Endodermal cell (in vitro differentiated cells): ENCODE results near the gene CRYGN. TPM values are rescaled to one million over a fixed set of nuclear protein-coding genes. Genes with fewer than 3 reads are reported as not detected.

Experiments used
- DNase-seq: peaks from one replicate; pipeline ENCODE4 v3.0.0-alpha.2; 2017
- H3K27ac ChIP-seq: 2 replicates; pipeline ENCODE4 v1.5.1; 2013; ENCODE audit warnings: mild to moderate bottlenecking, low read depth, low read length, moderate library complexity
- H3K27me3 ChIP-seq: 2 replicates; pipeline ENCODE4 v1.6.1; 2013; ENCODE audit warnings: mild to moderate bottlenecking, low read length, moderate library complexity; ENCODE audit not compliant: insufficient read depth, control insufficient read depth, poor library complexity, severe bottlenecking
- H3K36me3 ChIP-seq: 2 replicates; pipeline ENCODE4 v1.7.0; 2013; ENCODE audit warnings: mild to moderate bottlenecking, low read length, moderate library complexity; ENCODE audit not compliant: control insufficient read depth, insufficient read depth
- H3K4me1 ChIP-seq: one replicate; pipeline ENCODE4 v1.7.0; 2013; ENCODE audit warnings: low read length; ENCODE audit not compliant: control insufficient read depth, insufficient read depth
- H3K4me3 ChIP-seq: 2 replicates; pipeline ENCODE4 v1.5.1; 2013; ENCODE audit warnings: mild to moderate bottlenecking, low read length, moderate library complexity
- H3K9ac ChIP-seq: 2 replicates; pipeline ENCODE4 v1.6.1; 2013; ENCODE audit warnings: mild to moderate bottlenecking, low read length, moderate library complexity; ENCODE audit not compliant: poor library complexity, severe bottlenecking; ENCODE audit errors: extremely low read depth
- H3K9me3 ChIP-seq: 2 replicates; pipeline ENCODE4 v1.6.1; 2013; ENCODE audit warnings: mild to moderate bottlenecking, low read length, moderate library complexity; ENCODE audit not compliant: control insufficient read depth
- H3K27ac Mint-ChIP-seq: 2 replicates; pipeline ENCODE4 v1.8.0; 2020; ENCODE audit warnings: mixed read lengths
- H3K27me3 Mint-ChIP-seq: 2 replicates; pipeline ENCODE4 v1.8.0; 2021; ENCODE audit warnings: mild to moderate bottlenecking, mixed read lengths; ENCODE audit not compliant: insufficient read depth
- H3K36me3 Mint-ChIP-seq: 2 replicates; pipeline ENCODE4 v1.8.0; 2020; ENCODE audit warnings: low read depth, mixed read lengths
- H3K4me1 Mint-ChIP-seq: 2 replicates; pipeline ENCODE4 v1.8.0; 2020; ENCODE audit warnings: mixed read lengths
- H3K4me3 Mint-ChIP-seq: 2 replicates; pipeline ENCODE4 v1.8.0; 2020; ENCODE audit warnings: mild to moderate bottlenecking, moderate library complexity, mixed read lengths
- H3K9me3 Mint-ChIP-seq: 2 replicates; pipeline ENCODE4 v1.8.0; 2020; ENCODE audit warnings: mild to moderate bottlenecking, mixed read lengths
- CTCF ChIP-seq: fragments of 200-600 bp; sonication (generic); conservative IDR thresholded peaks from 2 replicates; pipeline ENCODE4 v1.5.0; 2021; ENCODE audit warnings: antibody characterized with exemption, mild to moderate bottlenecking
- WGBS, 2 experiments: methylation state at CpG; one replicate each; pipeline versions ENCODE4 v1.1.5 to v1.1.7; 2013; ENCODE audit warnings: missing lambda C conversion rate in 2 of 2, mixed read lengths in 1 of 2; ENCODE audit not compliant: insufficient coverage in 1 of 2, insufficient read length in 1 of 2; 5-methylcytosine and 5-hydroxymethylcytosine counted together
- total RNA-seq, 2 donors: library from RNA; stranded (reverse); fragmentation: NEBNext Ultra II Directional in 1 of 2; extraction: Animal tissue kit (Norgen Biotek cat#: 25700) in 1 of 2; gene quantifications; 2 replicates in 1 of 2; 3 replicates in 1 of 2; pipeline ENCODE4 v1.2.1, GENCODE V29; 2021

The CRYGN gene
- total RNA-seq, 2 donors from 2014 or later, result 2.3 to 4.4 TPM

DNA sequence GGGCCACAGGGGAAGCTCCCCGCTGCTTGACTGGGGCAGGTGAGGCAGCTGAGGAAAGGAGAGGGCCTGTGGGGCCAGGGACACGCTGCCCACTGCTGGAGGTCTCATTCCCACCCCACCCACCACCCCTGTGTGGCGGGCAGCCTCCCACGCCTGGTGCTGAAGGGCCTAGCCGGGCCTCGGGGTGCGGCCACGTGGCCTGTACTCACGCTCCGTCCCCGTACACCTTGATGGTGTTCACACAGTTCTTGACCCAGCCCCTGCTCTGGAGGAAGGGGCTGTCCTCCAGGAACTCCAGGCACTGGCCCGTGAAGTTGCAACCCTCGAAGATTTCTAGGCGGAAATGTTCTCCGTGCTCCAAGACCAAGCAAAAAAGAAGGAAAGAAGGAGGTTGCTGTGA is 4.0 kb downstream of the CRYGN start:
- H3K9ac ChIP-seq, result no peak overlapping the region
- Mint-ChIP-seq H3K27me3 (peaks cover 4% of the 10 kb centered on the region), H3K4me3 (no peak overlapping the region), H3K4me1 (peaks cover 13% of the 10 kb centered on the region), H3K36me3 (peaks cover 2% of the 10 kb centered on the region), H3K9me3 (no peaks in the 10 kb centered on the region), H3K27ac (no peak overlapping the region)
- no peak for DNase-seq
- no peak overlapping the region for H3K4me3 ChIP-seq
- H3K4me1 ChIP-seq, result no peaks in the 10 kb centered on the region
- peaks cover 5% of the 10 kb centered on the region for H3K9me3 ChIP-seq
- H3K27ac ChIP-seq, result no peak overlapping the region
- TF ChIP-seq CTCF, result no peak
- no peaks in the 10 kb centered on the region for H3K36me3 ChIP-seq
- no peaks in the 10 kb centered on the region for H3K27me3 ChIP-seq
- WGBS, 2 experiments, result 90 to 95% methylated on average over 13 to 15 of the region's 15 CpGs

DNA sequence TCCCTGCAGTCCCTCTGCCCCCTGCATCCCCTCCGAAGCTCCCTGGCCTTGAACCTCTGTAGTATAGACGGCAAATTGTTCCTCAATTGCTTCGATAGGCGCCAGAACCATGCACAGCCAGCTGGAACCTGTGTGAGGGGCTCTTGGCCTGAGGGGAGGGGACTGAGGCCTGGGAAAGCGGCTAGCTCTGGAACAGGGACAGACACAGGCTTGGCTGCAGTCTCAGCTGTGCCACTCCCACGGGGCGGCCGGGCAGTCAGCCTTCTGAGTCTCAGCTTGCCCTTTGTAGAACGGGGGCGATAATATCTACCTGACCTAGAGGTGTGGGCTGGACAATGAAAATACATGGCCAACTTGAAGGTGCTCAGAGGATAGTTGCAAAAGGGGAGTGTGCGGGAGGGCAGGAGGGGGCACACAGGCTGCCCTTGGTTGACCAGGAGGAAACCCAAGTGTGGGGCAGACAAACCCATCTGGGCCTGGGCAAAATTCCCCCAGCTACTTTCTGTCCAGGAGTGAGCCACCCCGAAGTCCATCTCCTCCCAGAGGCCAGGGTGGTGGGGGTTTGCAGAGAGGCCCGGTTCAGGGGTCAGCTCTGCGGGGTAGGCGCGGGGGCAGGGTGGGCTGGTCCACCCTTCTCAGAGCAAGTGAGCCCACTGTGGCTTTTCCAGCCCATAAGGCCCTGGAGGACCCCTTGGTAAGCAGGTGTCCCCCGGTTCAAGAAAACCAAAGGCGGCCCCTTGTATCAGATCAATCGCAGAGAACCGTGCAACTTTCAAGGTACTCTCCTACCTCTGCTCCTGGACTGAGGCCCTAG is 4.6 kb downstream of the CRYGN start:
- Mint-ChIP-seq H3K4me1 (peaks cover 8% of the 10 kb centered on the region), H3K27ac (no peak overlapping the region), H3K9me3 (no peaks in the 10 kb centered on the region), H3K36me3 (peaks cover 2% of the 10 kb centered on the region), H3K27me3 (peaks cover 4% of the 10 kb centered on the region), H3K4me3 (no peak overlapping the region)
- Histone ChIP-seq H3K27ac (no peak overlapping the region), H3K4me1 (no peaks in the 10 kb centered on the region), H3K27me3 (no peaks in the 10 kb centered on the region), H3K9ac (no peak overlapping the region), H3K4me3 (no peak overlapping the region), H3K9me3 (peaks cover 5% of the 10 kb centered on the region), H3K36me3 (no peaks in the 10 kb centered on the region)
- 94 to 96% methylated on average over 16 to 20 of the region's 20 CpGs for WGBS, 2 experiments
- TF ChIP-seq CTCF, result no peak
- no peak for DNase-seq

- H3K36me3 Mint-ChIP-seq, result peaks cover 2% of the 10 kb centered on the region
- H3K27ac Mint-ChIP-seq, result no peak overlapping the region
- H3K9me3 Mint-ChIP-seq, result no peaks in the 10 kb centered on the region
- H3K27ac ChIP-seq, result no peak overlapping the region
- H3K4me3 ChIP-seq, result no peak overlapping the region
- no peaks in the 10 kb centered on the region for H3K27me3 ChIP-seq
- H3K36me3 ChIP-seq, result no peaks in the 10 kb centered on the region
- no peak overlapping the region for H3K9ac ChIP-seq
- H3K27me3 Mint-ChIP-seq, result peaks cover 4% of the 10 kb centered on the region
- no peak for TF ChIP-seq CTCF
- no peaks in the 10 kb centered on the region for H3K4me1 ChIP-seq
- WGBS, 2 experiments, result 89 to 97% methylated on average over 4 of the region's 4 CpGs
- H3K4me3 Mint-ChIP-seq, result no peak overlapping the region
- DNase-seq, result no peak
- peaks cover 5% of the 10 kb centered on the region for H3K9me3 ChIP-seq
- peaks cover 13% of the 10 kb centered on the region for H3K4me1 Mint-ChIP-seq
Measured at GRCh38 chr7:151434549-151434948, 5.4 kb downstream of the CRYGN start.
